ENCODE results near the gene TBC1D22A. TPM values are rescaled to one million over a fixed set of nuclear protein-coding genes. Genes with fewer than 3 reads are reported as not detected.

TBC1D22A gene
- total RNA-seq, 4 donors from 2014 or later: 15.6 to 21.7 (median 20.5) TPM

GRCh38 chr22:47203554-47203991 lies 441.1 kb downstream of the TBC1D22A start:
- peaks cover 0 to 68% (median 0%) of the 10 kb centered on the region in 4 donors for H3K27me3 ChIP-seq
- peaks cover 0 to 9% (median 0%) of the 10 kb centered on the region in 3 donors for H3K4me1 ChIP-seq
- H3K36me3 ChIP-seq: no peaks in the 10 kb centered on the region
- no peak for DNase-seq
- no peak overlapping the region for H3K4me3 ChIP-seq
- TF ChIP-seq CTCF (IDR thresholded peaks at IDR 0.05): no peak
- no peak for TF ChIP-seq POLR2A (IDR thresholded peaks at IDR 0.05)
- WGBS, 2 donors: 90 to 98% methylated on average over 4 to 5 of the region's 10 CpGs
- intact Hi-C loops (cut with DNase I): no loop called here
- H3K27ac ChIP-seq: no peak overlapping the region
- H3K9me3 ChIP-seq: no peaks in the 10 kb centered on the region

- H3K9me3 ChIP-seq: no peaks in the 10 kb centered on the region
- no peak for TF ChIP-seq CTCF (IDR thresholded peaks at IDR 0.05)
- TF ChIP-seq POLR2A (IDR thresholded peaks at IDR 0.05): no peak
- 72 to 76% methylated on average over 25 to 28 of the region's 28 CpGs for WGBS, 2 donors
- intact Hi-C loops (cut with DNase I): no loop called here
- no peaks in the 10 kb centered on the region for H3K36me3 ChIP-seq
- peaks cover 0 to 72% (median 0%) of the 10 kb centered on the region in 4 donors for H3K27me3 ChIP-seq
- peaks cover 0 to 3% (median 0%) of the 10 kb centered on the region in 3 donors for H3K4me1 ChIP-seq
- no peak overlapping the region for H3K27ac ChIP-seq
- DNase-seq: no peak
- no peak overlapping the region for H3K4me3 ChIP-seq
Measured at GRCh38 chr22:47204002-47204979, 441.8 kb downstream of the TBC1D22A start.

GRCh38 chr22:47205081-47205491 lies 442.6 kb downstream of the TBC1D22A start:
- no peak overlapping the region for H3K27ac ChIP-seq
- intact Hi-C loops (cut with DNase I): no loop called here
- TF ChIP-seq POLR2A (IDR thresholded peaks at IDR 0.05) (no peak), CTCF (IDR thresholded peaks at IDR 0.05) (no peak)
- H3K27me3 ChIP-seq: peaks cover 0 to 71% (median 0%) of the 10 kb centered on the region in 4 donors
- H3K9me3 ChIP-seq: no peaks in the 10 kb centered on the region
- no peak overlapping the region for H3K4me3 ChIP-seq
- H3K4me1 ChIP-seq: no peaks in the 10 kb centered on the region
- no peaks in the 10 kb centered on the region for H3K36me3 ChIP-seq
- WGBS, 2 donors: 79 to 84% methylated on average over 12 of the region's 13 CpGs
- DNase-seq: no peak

GRCh38 chr22:47205554-47205953 lies 443.1 kb downstream of the TBC1D22A start:
- peaks cover 0 to 67% (median 0%) of the 10 kb centered on the region in 4 donors for H3K27me3 ChIP-seq
- H3K4me3 ChIP-seq: no peak overlapping the region
- intact Hi-C loops (cut with DNase I): no loop called here
- TF ChIP-seq POLR2A (IDR thresholded peaks at IDR 0.05) (no peak), CTCF (IDR thresholded peaks at IDR 0.05) (no peak)
- H3K4me1 ChIP-seq: no peaks in the 10 kb centered on the region
- H3K36me3 ChIP-seq: no peaks in the 10 kb centered on the region
- no peak overlapping the region for H3K27ac ChIP-seq
- WGBS, 2 donors: 79% methylated on average over 10 of the region's 10 CpGs; no CpG with 5 or more reads in 1 of the 2 donors
- no peaks in the 10 kb centered on the region for H3K9me3 ChIP-seq
- DNase-seq: no peak

- H3K36me3 ChIP-seq: no peaks in the 10 kb centered on the region
- H3K4me3 ChIP-seq: no peak overlapping the region
- intact Hi-C loops (cut with DNase I): no loop called here
- no peak for TF ChIP-seq POLR2A (IDR thresholded peaks at IDR 0.05)
- TF ChIP-seq CTCF (IDR thresholded peaks at IDR 0.05): no peak
- H3K27me3 ChIP-seq: peaks cover 0 to 62% (median 0%) of the 10 kb centered on the region in 4 donors
- DNase-seq: no peak
- 87% methylated on average over 3 of the region's 3 CpGs for whole genome bisulfite sequencing, 2 donors
- H3K9me3 ChIP-seq: no peaks in the 10 kb centered on the region
- H3K27ac ChIP-seq: no peak overlapping the region
- no peaks in the 10 kb centered on the region for H3K4me1 ChIP-seq
Measured at GRCh38 chr22:47206164-47206563, 443.7 kb downstream of the TBC1D22A start.
